ENCODE measurements around the gene TERC. TPM values are rescaled to one million over a fixed set of nuclear protein-coding genes. Genes with fewer than 3 reads are reported as not detected.

The TERC gene
- total RNA-seq, 6 experiments from 2014 or later: 9.7 to 24.5 (median 13.3) TPM

GRCh38 chr3:169811631-169812331 lies 46.9 kb upstream of the TERC start:
- H3K4me3 Mint-ChIP-seq: peak overlapping the region; percentile 87
- peaks cover 2% of the 10 kb centered on the region; the same call in 1 of the 2 replicates for H3K27me3 Mint-ChIP-seq (ENCODE audit: insufficient read depth)
- H3K36me3 Mint-ChIP-seq (ENCODE audit: low read depth): peaks cover 13% of the 10 kb centered on the region
- TF ChIP-seq CTCF (IDR thresholded peaks at IDR 0.05): no peak
- peaks cover 30% of the 10 kb centered on the region for H3K4me1 Mint-ChIP-seq (ENCODE audit: low read depth)
- peak overlapping the region; percentile 82 for H3K27ac Mint-ChIP-seq
- peaks cover 15% of the 10 kb centered on the region for H3K9me3 Mint-ChIP-seq
- DNase-seq: peak; percentile 60

- no peaks in the 10 kb centered on the region for H3K36me3 Mint-ChIP-seq (ENCODE audit: low read depth)
- no peaks in the 10 kb centered on the region; the same call in 1 of the 2 replicates for H3K9me3 Mint-ChIP-seq
- DNase-seq: no peak
- no peaks in the 10 kb centered on the region for H3K27me3 Mint-ChIP-seq (ENCODE audit: insufficient read depth)
- TF ChIP-seq CTCF (IDR thresholded peaks at IDR 0.05): no peak
- H3K4me1 Mint-ChIP-seq (ENCODE audit: low read depth): peaks cover 30% of the 10 kb centered on the region
- H3K4me3 Mint-ChIP-seq: no peak overlapping the region
- no peak overlapping the region for H3K27ac Mint-ChIP-seq
These were observed 44.5 kb upstream of the TERC start for GRCh38 chr3:169809230-169809795.

- Mint-ChIP-seq H3K27ac (no peak overlapping the region), H3K4me3 (no peak overlapping the region), H3K27me3 (ENCODE audit: insufficient read depth) (no peaks in the 10 kb centered on the region; the same call in 1 of the 2 replicates), H3K9me3 (no peaks in the 10 kb centered on the region), H3K4me1 (ENCODE audit: low read depth) (peaks cover 6% of the 10 kb centered on the region; the same call in 1 of the 2 replicates), H3K36me3 (ENCODE audit: low read depth) (no peaks in the 10 kb centered on the region)
- no peak for DNase-seq
- TF ChIP-seq CTCF (IDR thresholded peaks at IDR 0.05): no peak
These were observed 39.8 kb upstream of the TERC start for GRCh38 chr3:169804681-169805080.

- DNase-seq: no peak
- H3K4me3 Mint-ChIP-seq: no peak overlapping the region
- H3K27me3 Mint-ChIP-seq (ENCODE audit: insufficient read depth): no peaks in the 10 kb centered on the region; the same call in 1 of the 2 replicates
- no peaks in the 10 kb centered on the region for H3K9me3 Mint-ChIP-seq
- peaks cover 16% of the 10 kb centered on the region for H3K4me1 Mint-ChIP-seq (ENCODE audit: low read depth)
- H3K27ac Mint-ChIP-seq: no peak overlapping the region
- peaks cover 25% of the 10 kb centered on the region for H3K36me3 Mint-ChIP-seq (ENCODE audit: low read depth)
- TF ChIP-seq CTCF (IDR thresholded peaks at IDR 0.05): no peak
These were observed 27.5 kb upstream of the TERC start for GRCh38 chr3:169792359-169792758.

- H3K27ac Mint-ChIP-seq: peak overlapping the region; percentile 5
- no peak overlapping the region for H3K4me3 Mint-ChIP-seq
- DNase-seq: no peak
- H3K4me1 Mint-ChIP-seq (ENCODE audit: low read depth): peaks cover 16% of the 10 kb centered on the region
- no peak for TF ChIP-seq CTCF (IDR thresholded peaks at IDR 0.05)
- H3K36me3 Mint-ChIP-seq (ENCODE audit: low read depth): peaks cover 35% of the 10 kb centered on the region
- H3K9me3 Mint-ChIP-seq: no peaks in the 10 kb centered on the region
- H3K27me3 Mint-ChIP-seq (ENCODE audit: insufficient read depth): no peaks in the 10 kb centered on the region; the same call in 1 of the 2 replicates
These were observed 26.0 kb upstream of the TERC start for GRCh38 chr3:169790687-169791429.

Data from HFFc6 (cell line).